SK-N-SH (cell line): ENCODE data around the gene IRF3. TPM values are rescaled to one million over a fixed set of nuclear protein-coding genes. Genes with fewer than 3 reads are reported as not detected.

Experiments
- CTCF ChIA-PET: fragments of 300-600, 350-600 bp; formaldehyde crosslinking; extraction: SDS; loops from one replicate; lab custom pipeline; 2021; lab: Yijun Ruan, JAX
- POLR2A ChIA-PET: fragments of 350-600 bp; sonication (Branson Sonifier 250); formaldehyde crosslinking; extraction: SDS; loops from one replicate; lab custom pipeline; 2020; ENCODE audit warnings: antibody characterized with exemption, inconsistent platforms; lab: Yijun Ruan, JAX
- DNase-seq: peaks from one replicate; pipeline ENCODE4 v3.0.0; 2012
- H2AFZ ChIP-seq: fragments of 200-600 bp; sonication (generic); 2 replicates; pipeline ENCODE4 v1.8.1; 2016; ENCODE audit warnings: antibody characterized with exemption, mild to moderate bottlenecking, low read depth
- H3F3A ChIP-seq: fragments of 200-600 bp; sonication (generic); replicated peaks from 2 replicates; pipeline ENCODE3; 2016; ENCODE audit warnings: antibody characterized with exemption, mild to moderate bottlenecking; ENCODE audit not compliant: insufficient read depth
- H3K27ac ChIP-seq, 2 experiments: fragments of 200-500 bp in 1 of 2; fragments of 200-600 bp in 1 of 2; sonication (Bioruptor generic) in 1 of 2; sonication (generic), shearing (Covaris generic) in 1 of 2; 2 replicates each; pipeline versions ENCODE4 v1.5.1 to v1.6.1; 2014 to 2016; ENCODE audit warnings: low read depth in 2 of 2, inconsistent platforms in 1 of 2, low read length in 1 of 2, mild to moderate bottlenecking in 1 of 2, mixed read lengths in 1 of 2
- H3K27me3 ChIP-seq: fragments of 200-600 bp; sonication (generic), shearing (Covaris generic); 2 replicates; pipeline ENCODE4 v1.6.1; 2016; ENCODE audit warnings: mixed run types; ENCODE audit not compliant: insufficient read depth
- H3K36me3 ChIP-seq, 2 experiments: fragments of 200-500 bp in 1 of 2; fragments of 200-600 bp in 1 of 2; sonication (Bioruptor generic) in 1 of 2; sonication (generic) in 1 of 2; replicated peaks in 1 of 2; 2 replicates each; pipeline versions ENCODE3 to v1.5.1; 2014 to 2016; ENCODE audit warnings: low read length in 1 of 2, mild to moderate bottlenecking in 1 of 2; ENCODE audit not compliant: insufficient read depth in 2 of 2, control insufficient read depth in 1 of 2
- H3K4me1 ChIP-seq, 2 experiments: fragments of 200-500 bp in 1 of 2; fragments of 200-600 bp in 1 of 2; sonication (Bioruptor generic) in 1 of 2; sonication (generic), shearing (Covaris generic) in 1 of 2; 2 replicates each; pipeline versions ENCODE4 v1.5.1 to v1.6.1; 2014 to 2016; ENCODE audit warnings: low read depth in 1 of 2, low read length in 1 of 2, mixed run types in 1 of 2; ENCODE audit not compliant: insufficient read depth in 2 of 2, control insufficient read depth in 1 of 2
- H3K4me2 ChIP-seq: fragments of 200-600 bp; sonication (generic), shearing (Covaris generic); 2 replicates; pipeline ENCODE4 v1.6.1; 2017; ENCODE audit warnings: mixed run types
- H3K4me3 ChIP-seq, 2 experiments: fragments of 200-500 bp in 1 of 2; fragments of 200-600 bp in 1 of 2; sonication (Bioruptor generic) in 1 of 2; sonication (generic), shearing (Covaris generic) in 1 of 2; 2 replicates each; pipeline versions ENCODE4 v1.5.1 to v1.8.1; 2014 to 2016; ENCODE audit warnings: low read depth in 2 of 2, inconsistent platforms in 1 of 2, low read length in 1 of 2, mild to moderate bottlenecking in 1 of 2, mixed read lengths in 1 of 2, moderate library complexity in 1 of 2
- H3K79me2 ChIP-seq: fragments of 200-600 bp; sonication (generic); 2 replicates; pipeline ENCODE4 v1.8.1; 2017; ENCODE audit warnings: mild to moderate bottlenecking; ENCODE audit not compliant: insufficient read depth
- H3K9ac ChIP-seq: fragments of 200-600 bp; sonication (generic); 2 replicates; pipeline ENCODE4 v1.6.1; 2017; ENCODE audit warnings: mixed run types
- H3K9me2 ChIP-seq: fragments of 200-600 bp; sonication (generic); 2 replicates; pipeline ENCODE4 v1.6.1; 2017; ENCODE audit warnings: mixed run types
- H3K9me3 ChIP-seq: fragments of 200-600 bp; sonication (generic); 2 replicates; pipeline ENCODE4 v1.6.1; 2017; ENCODE audit warnings: mixed run types, mild to moderate bottlenecking, moderate library complexity
- H4K20me1 ChIP-seq: fragments of 200-600 bp; sonication (generic); 2 replicates; pipeline ENCODE4 v1.6.1; 2017; ENCODE audit warnings: mild to moderate bottlenecking, mixed run types; ENCODE audit not compliant: insufficient read depth
- CHD2 ChIP-seq: fragments of 150-350 bp; IDR thresholded peaks from 2 replicates; pipeline ENCODE4 v1.6.1; 2018; ENCODE audit warnings: low read length; ENCODE audit not compliant: partially characterized antibody
- CTCF ChIP-seq: fragments of 200-600 bp; sonication (generic); IDR thresholded peaks from 2 replicates; pipeline ENCODE4 v1.6.1; 2017; ENCODE audit warnings: antibody characterized with exemption, mild to moderate bottlenecking, moderate library complexity
- GABPA ChIP-seq: IDR thresholded peaks from 2 replicates; pipeline ENCODE4 v1.4.0; 2012; ENCODE audit warnings: low read depth, mild to moderate bottlenecking
- MAX ChIP-seq: IDR thresholded peaks from 2 replicates; pipeline ENCODE4 v1.4.0; 2012; ENCODE audit warnings: low read depth
- MXI1 ChIP-seq: IDR thresholded peaks from 2 replicates; pipeline ENCODE4 v1.6.1; 2012; ENCODE audit warnings: mild to moderate bottlenecking, low read depth, low read length, improper control_type of control experiment
- POLR2AphosphoS5 ChIP-seq: IDR thresholded peaks from 2 replicates; pipeline ENCODE4 v1.6.1; 2012; ENCODE audit warnings: low read depth, low read length
- RAD21 ChIP-seq: IDR thresholded peaks from 2 replicates; pipeline ENCODE4 v1.6.1; 2012; ENCODE audit warnings: mild to moderate bottlenecking, low read length
- SMC3 ChIP-seq: IDR thresholded peaks from 2 replicates; pipeline ENCODE4 v1.6.1; 2012; ENCODE audit warnings: low read depth, low read length, improper control_type of control experiment
- TCF12 ChIP-seq: IDR thresholded peaks from 2 replicates; pipeline ENCODE4 v1.4.0; 2012
- WGBS: methylation state at CpG from one replicate; pipeline ENCODE4 v1.1.6; 2017; ENCODE audit warnings: low lambda C conversion rate; 5-methylcytosine and 5-hydroxymethylcytosine counted together
- polyA plus RNA-seq, 3 experiments: library from polyadenylated mRNA; depleted of rRNA; stranded (reverse); fragments of >200 nt; gene quantifications; 2 replicates each; pipeline ENCODE4 v1.2.3, GENCODE V29; 2012

IRF3 gene
- polyA plus RNA-seq, 1 of the 3 experiments (the other 2 are of a cell fraction), result 112 TPM

GRCh38 chr19:49689133-49690078 lies 23.7 kb upstream of the IRF3 start, which contains the start of gene ADM5:
TSS of gene ADM5 (plus strand) at chr19:49689594. CDS start at chr19:49689838, 244 bp downstream.
- Histone ChIP-seq H4K20me1 (0 out of 2 replicates have a peak, but pooled peaks cover 4% of the 10 kb centered on the region), H3K4me2 (peak within 1 kb of the TSS; percentile 95), H3K27ac (peak within 1 kb of the TSS; percentile 60 to 95), H3K79me2 (peaks cover 27% of the 10 kb centered on the region), H3F3A (peaks cover 15% of the 10 kb centered on the region), H3K9ac (peak within 1 kb of the TSS; percentile 71; the same call in 1 of the 2 replicates), H3K9me2 (no peaks in the 10 kb centered on the region), H3K9me3 (no peaks in the 10 kb centered on the region), H3K27me3 (no peaks in the 10 kb centered on the region), H3K4me3 (peak within 1 kb of the TSS; percentile 77 to 81), H3K36me3 (peaks cover 17 to 39% of the 10 kb centered on the region in 2 experiments), H3K4me1 (peaks cover 6 to 28% of the 10 kb centered on the region in 2 experiments; a peak in 2 of 4 replicates), H2AFZ (peak within 1 kb of the TSS; percentile 81; the same call in 1 of the 2 replicates)
- CTCF ChIA-PET, result interaction anchor here (0.7 to 8.0 kb wide), 12 partner anchors 8 to 162 kb away, joined by 3 to 75 read pairs (median 4); partner anchors contain the start of genes BCL2L12, IRF3 and PRMT1
- DNase-seq, result peak; percentile 82
- POLR2A ChIA-PET, result interaction anchor here (1.2 to 3.2 kb wide), 3 partner anchors 11 to 23 kb away, joined by 4 to 11 read pairs (median 6); partner anchors contain the start of gene PRMT1
- TF ChIP-seq CTCF (peak; percentile 76), MXI1 (peak; percentile 53; the same call in 1 of the 2 replicates), GABPA (no peak), SMC3 (0 out of 2 replicates have a peak, but pooled peaks have one; percentile 23), RAD21 (peak; percentile 51), POLR2AphosphoS5 (peak; percentile 12; the same call in 1 of the 2 replicates), CHD2 (peak; percentile 16), TCF12 (no peak), MAX (peak; percentile 33; the same call in 1 of the 2 replicates)
- WGBS, result 61% methylated on average over 22 of the region's 54 CpGs

GRCh38 chr19:49688531-49689132 lies 23.0 kb upstream of the IRF3 start:
- no peak overlapping the region; a peak in 1 of 4 replicates for H3K27ac ChIP-seq
- WGBS, result 86% methylated on average over 10 of the region's 12 CpGs
- peaks cover 6 to 28% of the 10 kb centered on the region in 2 experiments; a peak in 2 of 4 replicates for H3K4me1 ChIP-seq
- no peaks in the 10 kb centered on the region for H3K9me2 ChIP-seq
- H3K27me3 ChIP-seq, result no peaks in the 10 kb centered on the region
- no peak for DNase-seq
- peaks cover 18% of the 10 kb centered on the region for H3F3A ChIP-seq
- no peak for TF ChIP-seq MAX
- no peak for TF ChIP-seq MXI1
- peaks cover 24% of the 10 kb centered on the region for H3K79me2 ChIP-seq
- no peak overlapping the region for H3K9ac ChIP-seq
- H3K4me3 ChIP-seq, result no peak overlapping the region
- H3K4me2 ChIP-seq, result no peak overlapping the region
- CTCF ChIA-PET, result interaction anchor here (0.8 to 8.0 kb wide), 6 partner anchors 7 to 161 kb away, joined by 3 to 75 read pairs (median 18); partner anchors contain the start of gene PRMT1
- H3K9me3 ChIP-seq, result no peaks in the 10 kb centered on the region
- H2AFZ ChIP-seq, result no peak overlapping the region
- peaks cover 17 to 47% of the 10 kb centered on the region in 2 experiments for H3K36me3 ChIP-seq
- POLR2A ChIA-PET, result interaction anchor here (1.2 to 1.5 kb wide), 2 partner anchors 10 to 162 kb away, joined by 4 read pairs; partner anchors contain the start of gene PTOV1
- peaks cover 10% of the 10 kb centered on the region; the same call in 1 of the 2 replicates for H4K20me1 ChIP-seq
